A549 (cell line): ENCODE results near the gene PPP4R4.

Experiments used
- CEBPB ChIP-seq, 2 experiments: fragments of >200 bp in 1 of 2; sonication (Bioruptor Twin) in 1 of 2; formaldehyde crosslinking in 1 of 2; IDR thresholded peaks; 2 replicates each; pipeline ENCODE4 v1.6.1; 2012 to 2016
- CTCF ChIP-seq: fragments of >200 bp; sonication (Bioruptor Twin); formaldehyde crosslinking; IDR thresholded peaks from 3 replicates; pipeline ENCODE4 v1.5.1; 2016
- EP300 ChIP-seq, 2 experiments: fragments of >200 bp; sonication (Bioruptor Twin); formaldehyde crosslinking; IDR thresholded peaks; 2 replicates in 1 of 2; 3 replicates in 1 of 2; pipeline ENCODE4 v1.6.1; 2016 to 2017
- HMGXB4 ChIP-seq: fragments of 250-450 bp; sonication (Bioruptor Pico); IDR thresholded peaks from 2 replicates; pipeline ENCODE4 v1.5.0; 2021; ENCODE audit warnings: mild to moderate bottlenecking, moderate library complexity, borderline replicate concordance
- MYC ChIP-seq: IDR thresholded peaks from 2 replicates; pipeline ENCODE4 v1.6.1; 2012; ENCODE audit warnings: mild to moderate bottlenecking, inconsistent platforms, low read length, improper control_type of control experiment, borderline replicate concordance
- POLR2A ChIP-seq: IDR thresholded peaks from 2 replicates; pipeline ENCODE4 v1.6.1; 2012; ENCODE audit warnings: mild to moderate bottlenecking, low read length
- RAD21 ChIP-seq, 2 experiments: fragments of >200 bp in 1 of 2; sonication (Bioruptor Twin) in 1 of 2; formaldehyde crosslinking in 1 of 2; IDR thresholded peaks in 1 of 2; conservative IDR thresholded peaks in 1 of 2; 2 replicates in 1 of 2; 3 replicates in 1 of 2; pipeline ENCODE4 v1.6.1; 2012 to 2018; ENCODE audit warnings: inconsistent platforms in 1 of 2
- REST ChIP-seq: fragments of 200-600 bp; sonication (generic); IDR thresholded peaks from 2 replicates; pipeline ENCODE4 v1.6.1; 2016; ENCODE audit warnings: antibody characterized with exemption, mild to moderate bottlenecking, moderate library complexity
- RFX5 ChIP-seq: fragments of 450-650 bp; IDR thresholded peaks from 2 replicates; pipeline ENCODE4 v1.7.1; 2014; ENCODE audit warnings: antibody characterized with exemption, mild to moderate bottlenecking, moderate library complexity
- SMC3 ChIP-seq: fragments of >200 bp; sonication (Bioruptor Twin); formaldehyde crosslinking; IDR thresholded peaks from 3 replicates; pipeline ENCODE4 v1.6.1; 2018; ENCODE audit warnings: inconsistent platforms
- TP53 ChIP-seq: fragments of 250-450 bp; sonication (Bioruptor Pico); IDR thresholded peaks from 2 replicates; pipeline ENCODE4 v1.5.0; 2021; ENCODE audit warnings: mild to moderate bottlenecking, moderate library complexity

GRCh38 chr14:94139006-94139405 is 35.1 kb upstream of the PPP4R4 start:
- TF ChIP-seq MYC (no peak), CTCF (no peak), EP300 (IDR thresholded peaks at IDR 0.05) (no peak), CEBPB (IDR thresholded peaks at IDR 0.05) (no peak), HMGXB4 (no peak), SMC3 (no peak), REST (no peak), TP53 (CRISPR knock-in tag) (no peak), POLR2A (no peak), RAD21 (conservative IDR thresholded peaks at IDR 0.05 in 1 of 2, IDR thresholded peaks at IDR 0.05 in 1 of 2) (no peak), RFX5 (no peak)
